HG02610 (cell line): Measurements from ENCODE around the gene BABAM2.

Source experiments
- ATAC-seq: cut with Tn5 transposase; IDR thresholded peaks from one replicate; pipeline ENCODE4 v1.9.1; 2021; ENCODE audit warnings: mild to moderate bottlenecking, moderate library complexity; ENCODE audit not compliant: unreplicated experiment

The BABAM2 gene

DNA sequence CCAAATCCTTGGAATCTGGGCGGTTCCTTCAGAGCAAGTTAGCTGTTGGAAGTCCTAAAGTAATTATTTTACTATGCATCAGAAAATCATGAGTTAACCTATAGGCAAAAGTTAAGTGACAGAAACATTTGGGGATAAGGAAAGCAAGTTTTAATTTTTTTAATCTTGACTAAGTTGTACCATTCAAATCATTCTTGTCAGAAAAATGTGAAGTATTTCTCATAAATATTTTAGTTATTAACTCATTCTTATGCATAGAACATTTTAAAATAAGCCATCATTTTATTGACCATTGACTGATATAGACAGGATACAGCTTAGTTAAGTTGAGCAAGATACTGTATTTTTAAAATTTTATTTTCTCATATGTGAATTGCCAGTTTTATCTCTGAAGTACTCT is 403.9 kb downstream of the BABAM2 start:
- no peak for ATAC-seq

DNA sequence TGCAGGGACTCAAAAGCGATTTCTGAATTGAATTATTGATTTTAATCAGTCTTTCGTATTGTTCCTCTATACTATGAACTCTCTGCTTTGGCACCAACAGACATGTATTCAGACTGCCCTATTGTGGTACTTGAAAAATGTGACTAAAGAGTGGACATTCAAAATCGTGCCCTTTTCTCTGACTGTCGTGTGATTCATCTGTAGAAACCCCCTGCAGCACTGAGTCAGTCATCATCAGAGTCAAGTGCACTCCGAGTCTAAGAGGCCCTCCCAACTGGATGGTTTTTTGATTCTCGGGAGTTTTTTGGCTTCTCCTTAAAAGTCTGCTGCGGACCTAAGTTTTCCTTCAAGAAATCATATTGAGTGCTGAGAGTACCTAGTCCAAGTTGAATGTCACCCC is 405.7 kb downstream of the BABAM2 start:
- ATAC-seq = no peak

DNA sequence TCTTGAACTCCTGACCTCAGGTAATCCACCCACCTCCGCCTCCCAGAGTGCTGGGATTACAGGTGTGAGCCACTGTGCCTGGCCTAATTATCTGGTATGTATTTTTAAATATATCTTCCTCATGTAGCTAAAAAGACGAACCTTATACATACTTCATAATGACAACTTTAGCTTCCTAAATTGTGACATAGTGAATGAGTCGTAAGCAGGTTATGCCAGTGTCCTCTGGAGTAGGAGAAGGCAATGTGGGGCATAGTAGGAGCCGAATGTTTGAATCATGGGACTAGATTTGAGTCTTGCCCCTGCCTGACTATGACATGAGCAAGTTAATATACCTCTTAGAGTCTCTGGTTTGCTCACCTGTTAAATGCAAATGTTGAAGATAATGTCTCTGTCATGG is 406.4 kb downstream of the BABAM2 start:
- no peak for ATAC-seq

DNA sequence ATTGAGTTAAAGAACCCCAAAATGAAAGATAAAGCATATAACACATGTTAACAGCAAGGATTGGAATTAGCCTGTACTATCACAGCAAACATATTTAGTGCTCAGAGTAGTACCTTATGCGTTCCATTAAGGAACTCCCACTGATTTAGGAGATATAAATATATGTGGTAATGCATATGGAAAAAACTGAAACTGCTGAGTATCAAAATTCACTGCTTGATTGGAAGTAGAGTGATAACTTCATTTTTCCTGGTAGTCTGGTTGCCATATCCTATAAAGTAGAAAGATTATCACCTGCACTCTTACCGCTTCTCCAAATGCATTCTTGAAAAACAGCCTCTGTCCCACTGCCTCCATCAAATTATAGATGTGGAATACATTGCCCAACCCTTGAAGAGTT is 407.0 kb downstream of the BABAM2 start:
- no peak for ATAC-seq

DNA sequence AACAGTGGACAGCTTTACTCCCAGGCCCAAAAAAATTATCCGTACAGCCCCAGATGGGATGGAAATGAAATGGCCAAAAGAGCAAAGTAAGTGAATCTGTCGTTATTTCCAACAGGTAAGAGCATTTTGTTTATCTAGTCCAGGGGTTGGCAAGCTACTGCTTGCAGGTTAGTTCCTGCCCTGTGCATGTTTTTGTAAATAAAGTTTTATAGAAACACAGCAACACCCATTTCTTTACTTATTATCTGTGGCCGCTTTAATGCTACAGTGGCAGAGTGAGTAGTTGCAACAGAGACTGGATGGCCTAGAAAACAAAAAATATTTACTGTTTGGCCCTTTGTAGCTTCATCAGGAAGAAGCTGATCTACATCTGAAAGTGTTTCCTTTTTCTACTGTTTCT is 407.9 kb downstream of the BABAM2 start:
- no peak for ATAC-seq

DNA sequence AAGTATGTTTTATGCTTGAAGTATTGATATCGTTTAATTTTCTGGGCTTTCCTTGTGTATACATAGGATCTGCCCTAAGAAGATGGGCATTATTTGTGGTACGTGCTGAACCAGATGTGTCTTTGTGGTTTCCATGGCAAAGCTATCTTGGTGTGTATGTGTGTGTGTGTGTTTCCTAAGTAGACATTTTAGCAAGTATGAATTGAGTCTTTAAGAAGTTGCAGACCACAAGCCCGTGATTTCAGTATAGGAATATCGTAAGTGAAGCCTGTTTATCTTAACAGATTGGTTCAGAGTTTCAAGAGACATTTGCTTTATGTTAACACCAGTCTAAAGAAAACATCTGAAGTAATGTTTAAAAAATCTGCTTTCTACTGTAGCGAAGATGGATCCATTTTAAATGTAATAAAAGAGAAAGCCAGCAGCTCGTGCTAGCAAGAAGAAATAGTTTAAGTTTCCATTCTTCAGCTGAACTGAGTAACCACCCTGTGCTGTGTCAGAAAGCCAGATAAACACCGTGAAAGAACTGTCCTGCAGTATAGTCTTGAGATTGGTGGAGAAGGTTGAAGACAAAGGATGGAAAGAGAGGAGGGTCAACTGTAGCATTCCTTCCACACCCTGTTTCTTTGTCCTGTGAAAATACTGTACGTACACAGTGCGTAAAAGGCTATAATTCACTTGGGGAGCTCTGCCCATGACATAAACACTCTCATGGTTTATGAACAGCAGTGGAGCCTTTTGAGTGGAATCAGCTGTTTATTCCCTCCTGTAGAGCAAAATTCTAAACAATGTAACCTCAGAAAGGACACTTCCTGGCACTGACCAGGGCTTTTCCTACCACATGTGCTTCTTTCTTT is 410.2 kb downstream of the BABAM2 start:
- no peak for ATAC-seq

DNA sequence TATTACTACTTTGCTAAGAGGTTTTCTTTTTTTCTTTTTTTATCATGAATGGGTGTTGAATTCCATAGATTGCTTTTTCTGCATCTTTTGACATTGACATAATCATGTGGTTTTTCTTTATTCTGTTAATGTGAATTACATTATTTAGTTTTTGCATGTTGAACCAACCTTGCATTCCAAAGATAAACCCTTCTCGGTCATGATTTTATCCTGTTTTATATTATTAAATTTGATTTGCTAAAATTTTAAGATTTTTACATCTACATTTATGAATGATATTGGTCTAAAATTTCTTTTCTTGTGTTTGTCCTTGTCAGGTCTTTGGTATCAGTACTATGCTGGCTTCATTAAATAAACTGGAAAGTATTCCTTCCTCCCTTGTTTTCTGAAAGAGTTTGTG is 414.7 kb downstream of the BABAM2 start:
- no peak for ATAC-seq

DNA sequence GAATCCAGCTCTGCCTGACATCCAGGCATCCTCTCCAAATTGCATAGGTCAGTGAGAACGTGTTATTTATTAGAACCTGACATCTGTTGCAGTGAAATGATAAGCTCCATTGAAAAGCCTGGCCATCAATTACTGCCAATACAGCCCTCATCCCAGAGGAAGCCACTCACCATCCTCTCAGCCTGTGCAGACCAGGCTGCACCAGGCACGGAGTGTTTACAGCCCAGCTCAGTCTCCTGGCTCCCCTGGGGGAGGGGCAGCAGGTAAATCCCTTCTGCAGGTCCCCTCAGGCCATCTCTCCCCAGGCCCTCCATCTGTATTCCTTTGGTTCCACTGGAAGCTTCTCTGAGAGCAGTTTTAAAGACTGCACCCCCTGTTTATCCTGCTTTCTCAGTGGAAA is 419.6 kb downstream of the BABAM2 start:
- ATAC-seq = no peak

DNA sequence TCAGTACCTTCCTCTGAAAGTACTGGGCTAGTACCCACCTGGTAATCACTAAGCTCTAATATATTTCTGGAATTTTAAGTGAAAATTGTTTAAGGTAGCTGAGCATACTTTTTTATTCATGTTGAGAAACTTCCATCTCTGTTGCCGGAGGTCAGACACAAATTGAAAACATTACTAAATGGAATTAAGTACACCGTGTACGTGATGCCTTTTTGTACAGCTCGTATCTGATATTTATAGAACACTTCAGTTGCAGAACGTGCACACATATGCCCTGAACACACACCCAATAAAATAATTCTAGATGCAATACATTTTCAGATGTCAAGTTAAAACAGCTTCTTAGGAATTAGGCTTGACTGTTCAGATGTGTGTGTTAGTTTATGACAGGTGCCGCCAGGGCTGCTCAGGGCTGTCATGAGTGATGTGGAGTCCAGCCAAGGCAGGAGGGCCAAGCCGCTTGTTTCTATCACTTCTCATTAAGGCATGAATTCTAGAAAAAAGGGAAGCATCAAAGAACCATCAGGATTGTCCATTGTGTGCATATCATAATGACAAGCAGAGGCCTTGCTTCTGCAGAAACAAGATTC is 421.2 kb downstream of the BABAM2 start:
- no peak for ATAC-seq

DNA sequence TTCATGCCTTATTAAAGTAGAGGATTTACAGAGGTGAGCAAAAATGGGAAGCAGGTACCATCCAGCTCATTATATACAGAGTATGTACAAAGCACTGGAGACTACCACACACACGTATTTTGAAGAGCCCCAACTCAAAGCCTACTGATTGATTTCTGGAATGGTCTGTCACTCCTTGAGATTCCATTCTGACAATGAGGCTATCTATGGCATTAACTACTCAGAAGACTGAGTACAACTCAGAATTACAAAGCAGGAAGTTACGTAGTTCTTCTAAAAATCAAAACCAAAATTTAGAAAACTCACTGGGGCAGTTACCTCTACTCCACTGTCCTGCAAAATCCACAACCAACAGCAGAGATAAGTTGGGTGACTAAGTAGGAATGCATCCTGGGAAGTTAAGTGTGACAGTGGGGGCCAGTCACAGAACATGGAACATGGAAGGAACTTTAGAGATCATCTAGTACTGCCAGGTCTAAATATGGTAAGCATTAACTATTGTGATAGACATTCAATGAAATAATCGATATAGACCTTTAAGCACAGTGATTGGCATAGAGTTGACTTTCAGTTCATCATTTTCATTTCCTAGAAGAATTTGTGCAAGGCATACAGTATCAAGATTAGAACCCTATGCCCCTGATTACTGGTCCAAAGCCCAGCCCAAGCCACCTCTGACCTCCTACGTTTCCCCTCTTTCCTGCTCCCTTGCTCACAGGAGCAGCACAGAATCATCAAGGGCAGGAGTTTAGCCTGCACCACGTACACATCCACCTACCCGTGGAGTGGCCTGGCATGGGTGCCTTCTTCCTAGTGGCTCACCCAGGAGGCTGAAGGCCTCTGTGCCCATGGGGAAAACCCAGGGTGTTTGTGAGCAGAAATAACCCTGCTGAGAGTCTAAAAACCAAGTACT is 422.0 kb downstream of the BABAM2 start:
- no peak for ATAC-seq

DNA sequence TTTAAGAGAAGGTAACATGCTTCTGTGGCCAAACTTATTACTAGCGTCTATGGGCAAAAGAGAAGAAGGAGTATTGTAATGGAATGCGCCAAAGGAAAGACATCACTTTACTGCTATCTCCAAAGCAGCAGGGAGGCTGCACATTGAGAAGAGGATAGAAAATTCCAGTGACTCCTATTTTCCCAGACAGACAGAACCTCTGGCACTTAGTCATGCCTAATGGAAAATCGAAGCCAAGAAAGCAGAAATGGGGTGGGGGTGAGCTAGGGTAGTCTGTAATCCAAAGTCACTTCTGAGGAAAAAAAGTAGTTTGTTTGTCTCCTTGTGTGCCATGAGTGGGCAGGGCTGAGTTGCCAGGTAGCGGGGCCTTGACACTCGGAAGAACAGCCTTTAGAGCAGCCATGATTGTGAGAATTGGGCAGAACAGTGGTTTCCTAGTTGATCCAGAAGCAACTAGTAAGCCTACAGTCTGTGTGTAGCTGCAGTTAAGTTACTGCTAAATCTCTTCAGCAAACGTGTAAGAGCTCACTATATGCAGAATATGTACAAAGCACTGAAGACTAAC is 422.8 kb downstream of the BABAM2 start:
- no peak for ATAC-seq

DNA sequence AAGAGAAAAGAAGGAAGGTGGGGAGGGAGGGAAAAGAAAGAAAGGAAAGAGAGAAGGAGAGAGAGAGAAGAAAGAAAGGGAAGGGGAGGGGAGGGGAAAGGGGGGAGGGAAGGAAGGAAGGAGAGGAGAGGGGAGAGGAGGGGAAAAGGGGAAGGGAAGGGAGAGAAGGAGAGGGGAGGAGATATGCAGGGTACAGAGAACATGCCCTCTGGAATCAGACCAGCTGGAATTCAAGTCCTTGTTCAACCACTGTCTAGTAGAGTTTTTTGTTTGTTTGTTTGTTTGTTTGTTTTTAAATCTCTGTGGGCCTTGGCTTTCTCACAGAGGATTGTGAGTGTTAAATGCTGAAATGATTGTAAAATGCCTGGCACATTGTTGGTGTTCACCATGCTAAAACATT is 424.4 kb downstream of the BABAM2 start:
- no peak for ATAC-seq

DNA sequence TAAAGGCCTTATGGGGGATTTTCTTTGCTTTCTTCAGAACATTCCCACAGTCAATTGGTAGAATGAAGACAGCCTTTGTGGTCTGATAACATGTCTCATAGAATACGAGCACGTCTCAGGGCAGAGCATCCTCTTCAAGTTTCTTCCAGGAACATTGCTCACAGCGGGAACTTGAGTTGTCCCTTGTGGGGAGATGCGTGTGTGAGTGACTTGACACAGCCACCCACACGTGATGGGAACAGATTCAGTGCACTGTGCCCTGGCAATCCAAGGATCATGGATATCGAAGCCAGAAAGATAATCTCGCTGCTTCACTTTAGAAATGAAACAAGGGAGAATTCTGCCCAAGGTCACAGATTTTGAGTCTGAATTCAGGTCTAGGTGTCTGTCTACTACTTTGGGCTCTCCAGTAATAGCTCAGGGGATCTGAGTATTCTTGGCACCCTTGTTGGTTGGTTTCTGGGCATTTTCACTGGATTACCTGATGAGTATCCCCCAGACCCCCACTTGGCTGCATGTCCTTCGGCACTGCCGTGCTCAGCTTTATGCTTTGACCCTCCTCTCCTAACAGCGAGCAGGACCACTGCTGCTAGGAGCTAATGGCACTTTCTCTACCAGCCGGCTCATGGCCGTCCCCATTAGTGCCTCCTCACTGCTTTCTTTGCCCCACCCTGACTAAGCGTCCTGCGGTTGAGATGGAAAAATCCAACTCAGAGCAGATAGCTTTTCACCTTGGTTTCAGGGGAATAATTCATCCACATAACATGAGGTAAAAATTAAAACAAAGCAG is 426.2 kb downstream of the BABAM2 start:
- ATAC-seq = no peak

DNA sequence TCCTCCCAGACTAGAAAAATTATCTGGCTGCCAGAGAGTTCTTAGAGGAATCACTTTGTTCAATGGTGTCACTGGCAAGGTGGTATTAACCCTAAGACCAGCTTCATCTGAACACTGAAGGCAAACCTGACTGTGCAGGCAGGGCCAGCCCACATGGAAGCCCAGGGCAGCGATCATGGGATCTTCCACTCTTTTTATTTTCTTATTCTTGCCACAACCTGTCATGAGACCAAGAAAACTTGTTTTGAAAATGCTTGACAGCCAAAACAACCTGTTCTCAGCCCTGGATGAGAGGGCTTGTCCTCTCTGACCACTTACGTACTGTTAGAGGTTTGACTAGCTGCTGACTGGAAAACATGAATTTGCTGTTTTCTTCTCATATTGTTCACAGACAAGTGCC is 426.9 kb downstream of the BABAM2 start:
- no peak for ATAC-seq

DNA sequence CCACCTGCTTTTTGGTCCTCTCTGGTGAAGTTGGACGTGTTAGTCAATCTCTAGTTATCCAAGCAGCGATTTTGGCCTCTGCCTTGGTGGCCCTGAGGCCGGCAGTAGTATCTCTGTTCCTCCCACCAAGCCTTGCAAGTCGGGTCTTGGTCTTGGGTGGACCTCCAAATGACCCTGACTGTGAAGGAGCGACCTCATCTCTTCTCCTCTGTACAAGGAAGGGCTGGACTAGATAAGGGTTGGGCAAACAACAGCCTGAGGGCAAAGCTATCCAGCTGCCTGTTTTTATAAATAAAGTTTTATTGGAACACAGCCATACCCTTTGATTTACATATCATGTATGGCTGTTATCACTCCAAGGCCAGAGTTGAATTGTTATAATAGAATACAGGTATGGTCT is 427.5 kb downstream of the BABAM2 start:
- no peak for ATAC-seq

DNA sequence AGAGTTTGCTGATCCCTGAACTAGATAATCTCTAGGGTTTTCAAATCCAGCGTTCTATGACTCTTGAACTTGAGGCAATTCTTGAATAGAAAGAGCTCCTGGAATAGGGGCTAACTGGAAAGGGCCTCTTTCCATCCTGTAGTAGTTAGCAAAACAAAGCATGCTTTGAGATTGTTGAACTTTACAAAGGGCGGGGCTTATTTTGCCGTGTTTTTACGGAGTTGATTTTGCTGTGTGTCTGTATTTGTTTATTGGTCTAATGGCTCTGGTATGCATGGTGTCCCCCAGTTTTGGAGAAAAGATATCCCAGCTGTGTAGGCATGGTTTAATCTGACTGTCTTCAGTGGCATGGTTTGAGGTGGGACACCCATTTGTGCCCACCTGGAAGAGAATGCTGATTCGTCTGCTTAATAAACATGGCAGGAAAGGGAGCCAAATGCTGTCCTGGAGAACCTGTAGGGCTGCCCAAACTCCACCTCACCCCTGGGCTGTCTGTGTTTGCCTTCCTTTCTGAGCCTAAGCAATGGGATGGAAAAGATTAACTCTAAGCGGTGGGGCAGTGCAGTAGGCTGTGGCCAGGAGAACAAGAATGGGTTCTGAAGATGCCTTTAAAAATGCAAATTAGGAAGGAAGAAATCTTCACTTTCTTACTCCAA is 428.1 kb downstream of the BABAM2 start:
- no peak for ATAC-seq

DNA sequence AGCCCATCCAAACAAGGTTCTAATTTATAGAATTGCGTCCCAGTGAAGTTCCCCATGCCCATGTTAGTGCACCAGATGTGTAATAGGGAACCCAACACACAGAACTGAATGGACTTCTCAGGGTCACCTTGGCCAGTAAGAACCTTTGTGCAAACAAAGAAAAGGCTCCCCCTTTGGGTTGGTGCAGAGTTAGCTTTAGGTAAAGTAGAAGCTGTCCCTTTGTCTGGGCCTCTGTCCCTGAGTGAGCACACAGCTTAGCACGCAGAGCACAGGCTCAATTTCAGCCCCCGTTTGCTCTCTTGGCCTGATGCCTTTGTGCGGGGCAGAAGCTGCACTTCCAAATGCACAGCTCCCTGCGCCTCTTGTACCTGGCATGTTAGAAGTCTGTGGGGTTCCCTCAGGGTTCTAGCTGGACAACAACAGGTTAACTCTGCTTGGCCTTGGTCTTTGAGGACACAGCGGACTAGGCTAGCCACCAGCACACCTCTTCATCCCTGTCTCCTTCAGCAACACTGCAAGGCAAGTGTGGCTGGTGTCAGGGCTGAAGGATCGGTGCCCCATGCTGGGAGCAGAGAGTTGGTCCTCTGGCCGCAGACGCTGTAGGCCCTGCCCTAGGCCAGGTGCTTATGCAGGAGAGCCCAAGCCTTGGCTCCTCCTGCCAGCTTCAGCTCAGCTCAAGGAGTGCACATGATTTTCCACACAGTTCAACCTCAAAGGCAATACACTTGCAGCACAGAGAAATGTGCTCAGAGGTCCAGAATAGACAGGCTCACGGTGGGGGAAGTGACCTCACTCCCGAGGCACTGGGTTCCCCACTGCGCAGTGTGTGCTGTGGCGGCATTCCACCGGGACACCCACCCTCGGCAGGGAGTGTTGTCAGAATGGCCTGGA is 428.8 kb downstream of the BABAM2 start:
- ATAC-seq = no peak

DNA sequence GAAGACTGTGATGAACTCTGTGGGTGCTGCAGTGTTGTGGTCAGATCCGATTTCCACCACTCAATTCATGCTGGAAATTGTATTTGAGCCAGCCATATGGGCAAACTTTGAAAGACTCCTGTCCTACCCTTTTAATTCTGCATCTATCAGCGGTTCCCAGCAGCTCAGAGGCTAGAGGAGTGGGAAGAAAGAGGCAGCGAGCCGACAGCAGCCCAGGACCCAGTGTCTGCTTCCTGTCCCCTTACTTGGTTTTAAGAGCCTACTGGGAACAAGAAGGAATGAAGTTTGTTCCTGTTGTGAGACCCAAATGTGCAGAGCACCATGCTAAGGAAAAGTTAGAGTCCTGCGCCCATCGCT is 429.5 kb downstream of the BABAM2 start:
- ATAC-seq = no peak

DNA sequence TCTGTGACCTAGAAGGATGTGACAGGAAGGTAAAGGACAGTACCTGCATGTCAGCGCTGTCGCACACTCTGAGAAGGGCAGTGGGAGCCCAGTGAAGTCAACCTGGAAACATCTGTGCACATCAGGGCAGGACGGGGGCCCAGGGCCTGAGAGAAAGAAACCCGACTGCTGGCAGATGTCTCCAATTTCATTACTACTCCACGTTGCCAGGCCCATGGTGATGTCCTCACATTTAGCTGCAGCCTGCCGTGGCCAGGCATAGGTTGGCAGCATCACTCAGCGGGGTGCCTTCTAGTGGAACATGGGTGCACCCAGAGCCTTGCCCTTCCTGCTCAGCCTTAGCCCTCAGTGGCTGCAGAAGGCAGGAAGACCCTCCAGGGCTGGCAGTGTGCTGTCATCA is 429.8 kb downstream of the BABAM2 start:
- no peak for ATAC-seq
